Glutamatergic neuron (in vitro differentiated cells): ENCODE data around the gene FOXRED2. TPM values are rescaled to one million over a fixed set of nuclear protein-coding genes. Genes with fewer than 3 reads are reported as not detected.

ENCODE experiments used
- DNase-seq: peaks from one replicate; pipeline ENCODE4 v3.0.0; 2022
- H3K27ac Mint-ChIP-seq: one replicate; pipeline ENCODE4 v1.8.0; 2020; ENCODE audit warnings: mild to moderate bottlenecking, mixed read lengths, inconsistent platforms; ENCODE audit not compliant: unreplicated experiment
- H3K27me3 Mint-ChIP-seq: one replicate; pipeline ENCODE4 v1.8.0; 2020; ENCODE audit warnings: mild to moderate bottlenecking, moderate library complexity, mixed read lengths, inconsistent platforms; ENCODE audit not compliant: unreplicated experiment
- H3K36me3 Mint-ChIP-seq: one replicate; pipeline ENCODE4 v1.8.0; 2020; ENCODE audit warnings: mild to moderate bottlenecking, mixed read lengths, inconsistent platforms; ENCODE audit not compliant: unreplicated experiment
- H3K4me1 Mint-ChIP-seq: one replicate; pipeline ENCODE4 v1.8.0; 2020; ENCODE audit warnings: mild to moderate bottlenecking, low read depth, mixed read lengths, inconsistent platforms; ENCODE audit not compliant: unreplicated experiment
- H3K4me3 Mint-ChIP-seq: one replicate; pipeline ENCODE4 v1.8.0; 2020; ENCODE audit warnings: mild to moderate bottlenecking, mixed read lengths, inconsistent platforms; ENCODE audit not compliant: unreplicated experiment
- H3K9me3 Mint-ChIP-seq: one replicate; pipeline ENCODE4 v1.8.0; 2020; ENCODE audit warnings: mild to moderate bottlenecking, moderate library complexity, mixed read lengths, inconsistent platforms; ENCODE audit not compliant: unreplicated experiment
- CTCF ChIP-seq: fragments of 200-600 bp; sonication (generic); IDR thresholded peaks from one replicate; pipeline ENCODE4 v1.5.0; 2021; ENCODE audit not compliant: partially characterized antibody, unreplicated experiment
- total RNA-seq: library from RNA; stranded (reverse); fragmentation: NEBNext Ultra II Directional; extraction: Animal tissue kit (Norgen Biotek cat#: 25700); gene quantifications from one replicate; pipeline ENCODE4 v1.2.1, GENCODE V29; 2021; ENCODE audit not compliant: unreplicated experiment

Gene FOXRED2
- total RNA-seq, 1 donor from 2014 or later: 41.6 TPM

DNA sequence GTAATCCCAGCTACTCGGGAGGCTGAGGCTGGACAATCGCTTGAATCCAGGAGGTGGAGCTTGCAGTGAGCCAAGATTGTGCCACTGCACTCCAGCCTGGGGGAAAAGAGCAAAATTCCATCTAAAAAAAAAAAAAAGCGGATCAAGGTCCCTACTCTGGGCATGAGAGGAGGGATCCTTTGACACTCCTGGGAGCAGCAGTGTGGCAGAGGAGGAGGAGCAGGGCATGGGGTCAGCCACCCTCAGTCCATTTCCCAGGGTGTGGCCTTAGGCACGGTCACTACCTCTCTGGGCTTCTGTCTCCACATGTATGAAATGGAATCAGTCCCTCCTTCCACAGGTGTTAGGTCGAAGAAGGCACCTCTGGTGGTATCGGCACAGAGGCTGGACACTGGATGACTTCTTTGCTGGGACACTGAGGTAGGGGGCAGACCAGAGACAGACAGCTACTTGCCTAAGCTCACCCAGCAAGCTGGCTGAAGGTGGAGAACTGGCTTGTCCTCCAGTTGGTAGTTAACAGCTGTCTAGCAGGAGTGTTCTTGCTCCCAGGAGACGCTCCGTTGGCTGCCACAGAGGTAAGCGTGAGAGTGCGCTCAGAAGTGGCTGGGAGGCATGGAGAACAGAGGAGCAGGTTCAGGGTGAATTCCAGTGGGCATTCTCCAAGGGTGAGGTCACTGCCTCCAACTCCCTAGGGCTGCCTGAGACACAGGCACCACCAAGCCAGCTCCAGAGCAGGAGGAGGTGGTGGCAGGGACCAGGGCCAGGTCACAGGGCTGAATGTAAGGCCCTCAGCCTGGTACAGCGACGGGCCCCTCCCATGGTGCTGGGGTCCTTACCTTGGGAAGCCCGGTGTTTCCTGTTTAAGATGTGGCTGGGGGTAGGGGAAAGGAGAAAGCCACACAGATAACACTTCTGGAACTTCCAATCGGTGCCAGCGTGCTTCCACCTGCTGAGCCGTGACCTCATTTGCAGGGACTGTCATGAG is 44.9 kb downstream of the FOXRED2 start:
- peak overlapping the region; percentile 52 for H3K27ac Mint-ChIP-seq
- H3K36me3 Mint-ChIP-seq: peaks cover 4% of the 10 kb centered on the region
- peaks cover 7% of the 10 kb centered on the region for H3K4me1 Mint-ChIP-seq
- no peak for TF ChIP-seq CTCF
- H3K4me3 Mint-ChIP-seq: peak overlapping the region; percentile 30
- H3K9me3 Mint-ChIP-seq: no peaks in the 10 kb centered on the region
- H3K27me3 Mint-ChIP-seq: peaks cover 2% of the 10 kb centered on the region
- DNase-seq: peak; percentile 53

DNA sequence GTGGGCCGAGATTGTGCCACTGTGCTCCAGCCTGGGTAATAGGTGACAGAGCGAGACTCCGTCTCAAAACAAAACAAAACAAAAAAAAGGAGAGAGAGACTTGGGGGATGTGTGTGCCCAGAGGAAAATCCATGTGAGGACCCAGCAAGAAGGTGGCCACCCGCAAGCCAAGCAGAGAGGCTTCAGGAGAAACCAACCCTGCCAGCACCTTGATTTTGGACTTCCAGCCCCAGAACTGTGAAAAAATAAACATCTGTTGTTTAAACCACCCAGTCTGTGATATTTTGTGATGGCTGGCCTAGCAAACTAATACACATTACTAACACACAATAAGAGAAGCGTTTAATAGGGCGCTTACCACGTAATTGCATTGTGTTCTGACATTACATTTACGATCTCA is 46.6 kb downstream of the FOXRED2 start:
- no peak overlapping the region for H3K27ac Mint-ChIP-seq
- no peak for DNase-seq
- no peaks in the 10 kb centered on the region for H3K36me3 Mint-ChIP-seq
- peaks cover 2% of the 10 kb centered on the region for H3K27me3 Mint-ChIP-seq
- no peak for TF ChIP-seq CTCF
- peaks cover 11% of the 10 kb centered on the region for H3K4me1 Mint-ChIP-seq
- H3K4me3 Mint-ChIP-seq: no peak overlapping the region
- peaks cover 2% of the 10 kb centered on the region for H3K9me3 Mint-ChIP-seq

DNA sequence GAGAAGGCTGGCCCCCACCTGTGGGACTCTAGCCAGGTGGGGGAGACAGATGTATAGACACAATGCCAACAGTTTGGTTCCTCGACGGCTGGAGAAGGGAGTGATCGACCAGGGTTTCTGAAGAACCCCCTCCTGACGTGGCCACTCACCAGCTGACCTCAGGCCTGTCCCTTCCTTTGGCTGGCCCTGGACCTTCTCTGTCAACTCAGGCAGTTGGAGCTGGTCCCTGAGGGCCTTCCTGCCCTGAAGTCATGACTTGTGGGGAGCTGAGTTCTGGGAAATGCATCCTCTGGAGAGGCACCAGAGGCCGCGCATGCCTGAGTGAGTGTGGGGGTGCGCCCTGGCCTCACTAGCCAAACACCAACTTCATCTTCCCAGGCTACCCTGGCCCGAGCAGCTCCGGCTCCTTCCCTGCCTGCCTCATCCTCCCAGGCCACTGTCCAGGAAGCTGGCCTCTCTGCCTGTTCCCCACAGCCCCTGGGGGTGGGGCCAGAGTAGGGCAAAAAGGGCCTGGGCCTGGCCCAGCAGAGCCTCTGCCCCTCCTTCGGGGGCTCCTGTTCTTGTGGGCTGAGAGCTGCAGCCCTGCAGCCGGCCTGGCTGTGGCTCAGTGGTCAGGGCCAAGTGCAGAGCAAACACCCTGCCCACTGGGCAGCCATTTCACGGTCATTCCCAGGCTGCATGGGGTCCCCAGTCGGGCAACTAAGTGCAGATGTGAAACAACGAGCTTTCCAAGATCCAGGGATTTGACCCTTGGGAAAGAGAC is 49.0 kb downstream of the FOXRED2 start:
- peaks cover 3% of the 10 kb centered on the region for H3K27me3 Mint-ChIP-seq
- TF ChIP-seq CTCF: no peak
- no peak overlapping the region for H3K4me3 Mint-ChIP-seq
- no peak for DNase-seq
- peaks cover 11% of the 10 kb centered on the region for H3K4me1 Mint-ChIP-seq
- H3K36me3 Mint-ChIP-seq: no peaks in the 10 kb centered on the region
- H3K9me3 Mint-ChIP-seq: peaks cover 2% of the 10 kb centered on the region
- H3K27ac Mint-ChIP-seq: no peak overlapping the region

DNA sequence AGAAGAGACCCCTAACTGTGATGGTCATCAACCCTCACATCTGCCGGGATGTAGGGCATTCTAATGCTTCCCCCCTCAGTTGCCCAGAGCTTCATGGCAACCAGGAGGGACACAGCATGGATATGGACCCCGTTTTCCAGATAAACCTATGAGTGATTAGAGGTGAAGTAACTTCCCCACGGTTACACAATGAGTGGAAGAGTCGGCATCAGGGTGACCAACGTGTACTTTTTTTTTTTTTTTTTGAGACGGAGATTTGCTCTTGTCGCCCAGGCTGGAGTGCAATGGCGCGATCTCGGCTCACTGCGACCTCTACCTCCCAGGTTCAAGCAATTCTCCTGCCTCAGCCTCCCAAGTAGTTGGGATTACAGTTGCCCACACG is 50.4 kb downstream of the FOXRED2 start:
- H3K4me1 Mint-ChIP-seq: peaks cover 7% of the 10 kb centered on the region
- no peak overlapping the region for H3K27ac Mint-ChIP-seq
- H3K27me3 Mint-ChIP-seq: peaks cover 3% of the 10 kb centered on the region
- no peak for DNase-seq
- no peaks in the 10 kb centered on the region for H3K36me3 Mint-ChIP-seq
- H3K9me3 Mint-ChIP-seq: peaks cover 2% of the 10 kb centered on the region
- TF ChIP-seq CTCF: no peak
- no peak overlapping the region for H3K4me3 Mint-ChIP-seq
